Measurements from ENCODE around the gene ICAM4. TPM values are rescaled to one million over a fixed set of nuclear protein-coding genes. Genes with fewer than 3 reads are reported as not detected.

The ICAM4 gene
- total RNA-seq, 1 donor from 2014 or later = 0.95 TPM

DNA sequence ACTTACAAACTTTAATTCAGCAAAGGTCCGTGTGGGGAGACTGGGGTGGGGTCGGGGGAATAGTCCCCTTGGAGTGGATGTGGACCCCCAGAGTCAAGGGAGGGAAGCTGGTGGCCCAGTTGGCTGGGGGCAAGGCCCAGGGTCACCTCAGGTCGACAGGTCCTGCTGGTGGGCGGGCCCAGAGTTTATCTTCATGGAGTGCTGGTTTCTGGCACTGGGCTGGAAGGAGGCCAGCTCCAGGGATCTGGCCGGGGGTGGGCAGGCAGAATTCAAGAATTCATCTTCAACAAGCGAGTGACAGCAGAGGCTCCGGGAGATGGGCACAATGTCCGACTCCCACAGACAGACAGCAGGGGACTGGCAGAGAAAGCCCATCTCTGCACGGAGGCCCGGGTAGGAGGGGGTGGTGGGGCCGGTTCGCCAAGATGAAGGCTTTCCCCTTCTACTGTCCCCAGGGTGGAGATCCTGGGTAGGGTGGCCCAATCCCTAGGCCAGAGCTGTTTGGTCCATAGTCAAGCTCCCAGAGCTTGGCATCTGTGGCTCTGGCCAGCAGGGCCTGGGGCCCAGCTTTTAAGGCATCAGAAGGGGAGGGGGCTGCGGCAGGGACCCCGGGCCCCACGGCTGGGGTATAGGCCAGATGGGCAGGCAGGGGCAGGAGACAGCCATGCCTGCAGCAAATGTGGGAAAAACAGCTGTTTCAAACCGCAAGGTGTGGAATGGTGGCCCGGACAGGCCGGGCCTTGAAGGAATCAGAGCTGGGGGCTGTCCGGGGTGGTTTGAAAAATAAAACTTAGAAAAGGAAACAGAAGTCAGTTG lies 29.7 kb downstream of the ICAM4 start:
- POLR2A ChIA-PET = interaction anchor here (1.7 kb wide), 2 partner anchors 16 to 45 kb away, joined by 4 to 10 read pairs; partner anchors contain the start of gene RAVER1
- no peak for ATAC-seq (ENCODE audit: low read depth)

DNA sequence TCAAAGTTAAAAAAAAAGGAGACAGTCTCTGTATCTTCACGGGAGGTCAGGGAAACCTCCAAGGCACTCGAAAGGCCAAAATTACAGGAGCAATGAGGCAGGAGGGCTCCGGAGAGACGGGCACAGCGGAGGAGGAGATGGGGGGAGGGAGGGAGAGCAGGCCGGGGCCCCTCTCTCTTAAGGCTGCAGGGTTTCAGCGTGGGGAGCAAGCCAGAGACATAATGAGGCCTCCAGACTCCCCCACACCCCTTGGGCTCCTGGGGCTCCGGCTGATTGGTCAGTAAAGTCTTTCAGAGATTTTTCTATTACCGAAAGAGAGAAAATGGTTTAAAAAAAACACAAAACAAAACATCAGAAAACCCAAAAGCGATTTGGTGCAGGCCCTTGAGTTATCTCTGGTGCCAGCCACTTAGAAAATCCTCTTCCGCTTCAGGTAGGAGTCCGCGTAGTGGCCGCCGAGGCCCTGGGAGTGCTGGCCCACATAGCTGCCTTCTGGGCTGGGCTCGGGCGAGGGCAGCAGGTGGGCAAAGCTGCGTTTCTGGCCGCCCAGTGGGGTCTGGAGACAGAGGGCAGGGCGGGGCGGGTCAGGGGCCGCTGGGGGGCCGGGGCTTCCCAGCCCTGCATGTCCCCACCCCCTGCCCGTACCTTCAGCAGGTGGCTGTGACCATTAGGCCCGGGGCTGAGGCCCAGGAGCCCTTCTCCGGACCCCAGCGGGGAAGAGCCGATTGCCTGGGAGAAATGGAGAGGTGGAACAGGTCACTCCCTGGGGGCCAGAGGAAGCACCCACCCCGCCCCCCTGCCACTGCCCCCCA lies 30.5 kb downstream of the ICAM4 start:
- H3K27ac Mint-ChIP-seq = no peak overlapping the region
- POLR2A ChIA-PET = interaction anchor here (1.7 kb wide), 1 partner anchor 46 kb away, joined by 4 read pairs; no protein-coding TSS in a partner anchor
- no peak for ATAC-seq (ENCODE audit: low read depth)
- H3K4me1 Mint-ChIP-seq = peaks cover 15% of the 10 kb centered on the region
- TF ChIP-seq, protein P1, sequence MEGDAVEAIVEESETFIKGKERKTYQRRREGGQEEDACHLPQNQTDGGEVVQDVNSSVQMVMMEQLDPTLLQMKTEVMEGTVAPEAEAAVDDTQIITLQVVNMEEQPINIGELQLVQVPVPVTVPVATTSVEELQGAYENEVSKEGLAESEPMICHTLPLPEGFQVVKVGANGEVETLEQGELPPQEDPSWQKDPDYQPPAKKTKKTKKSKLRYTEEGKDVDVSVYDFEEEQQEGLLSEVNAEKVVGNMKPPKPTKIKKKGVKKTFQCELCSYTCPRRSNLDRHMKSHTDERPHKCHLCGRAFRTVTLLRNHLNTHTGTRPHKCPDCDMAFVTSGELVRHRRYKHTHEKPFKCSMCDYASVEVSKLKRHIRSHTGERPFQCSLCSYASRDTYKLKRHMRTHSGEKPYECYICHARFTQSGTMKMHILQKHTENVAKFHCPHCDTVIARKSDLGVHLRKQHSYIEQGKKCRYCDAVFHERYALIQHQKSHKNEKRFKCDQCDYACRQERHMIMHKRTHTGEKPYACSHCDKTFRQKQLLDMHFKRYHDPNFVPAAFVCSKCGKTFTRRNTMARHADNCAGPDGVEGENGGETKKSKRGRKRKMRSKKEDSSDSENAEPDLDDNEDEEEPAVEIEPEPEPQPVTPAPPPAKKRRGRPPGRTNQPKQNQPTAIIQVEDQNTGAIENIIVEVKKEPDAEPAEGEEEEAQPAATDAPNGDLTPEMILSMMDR (IDR thresholded peaks at IDR 0.05) = no peak
- H3K27me3 Mint-ChIP-seq = no peaks in the 10 kb centered on the region
- no peak overlapping the region for H3K4me3 Mint-ChIP-seq
- peaks cover 59% of the 10 kb centered on the region for H3K36me3 Mint-ChIP-seq (ENCODE audit: low read depth)
- H3K9me3 Mint-ChIP-seq = no peaks in the 10 kb centered on the region
- CTCF ChIA-PET = no interaction called here
- DNase-seq = no peak
- intact Hi-C loops (cut with micrococcal nuclease) = no loop called here

More for the DNA sequence above, 29.7 kb downstream of the ICAM4 start:
- Mint-ChIP-seq H3K27ac (peak overlapping the region; percentile 71), H3K27me3 (no peaks in the 10 kb centered on the region), H3K4me1 (peaks cover 15% of the 10 kb centered on the region), H3K4me3 (peak overlapping the region; percentile 87), H3K9me3 (no peaks in the 10 kb centered on the region), H3K36me3 (ENCODE audit: low read depth) (peaks cover 51% of the 10 kb centered on the region)
- CTCF ChIA-PET = no interaction called here
- intact Hi-C loops (cut with micrococcal nuclease) = loop anchor here (1.0 kb wide), 1 partner anchor 45 kb away; the partner anchor contains the start of gene ICAM1
- TF ChIP-seq, protein P1 (IDR thresholded peaks at IDR 0.05) = no peak
- DNase-seq = no peak

DNA sequence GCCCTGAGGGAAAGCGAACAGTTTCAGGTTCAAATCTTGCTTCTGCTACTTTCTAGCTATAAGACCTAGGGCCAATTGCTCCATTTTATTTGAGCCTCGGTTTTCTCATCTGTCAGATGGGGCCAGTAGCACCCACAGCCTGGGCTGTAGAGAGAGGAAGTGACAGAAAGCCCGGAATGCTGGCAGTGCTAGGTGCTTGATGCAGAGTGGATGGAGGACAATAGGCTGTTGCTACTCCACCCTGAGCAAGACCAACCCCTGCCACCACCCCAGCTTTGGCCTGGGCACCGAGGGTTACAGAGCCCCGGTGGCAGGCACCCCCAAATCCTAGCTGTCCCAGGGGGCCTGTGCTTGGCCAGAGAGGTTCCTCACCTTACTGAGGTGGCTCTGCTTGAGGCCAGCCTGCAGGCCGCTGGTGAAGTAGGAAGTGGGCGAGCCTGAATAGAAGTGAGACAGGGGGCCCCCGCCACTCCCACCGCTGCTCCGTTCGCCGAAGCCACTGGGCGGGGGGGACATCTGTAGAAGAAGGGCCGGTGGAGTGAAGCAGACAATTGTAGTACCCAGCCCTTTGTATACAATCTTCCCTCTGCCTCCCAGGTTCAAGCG lies 31.2 kb downstream of the ICAM4 start:
- CTCF ChIA-PET = no interaction called here

DNA sequence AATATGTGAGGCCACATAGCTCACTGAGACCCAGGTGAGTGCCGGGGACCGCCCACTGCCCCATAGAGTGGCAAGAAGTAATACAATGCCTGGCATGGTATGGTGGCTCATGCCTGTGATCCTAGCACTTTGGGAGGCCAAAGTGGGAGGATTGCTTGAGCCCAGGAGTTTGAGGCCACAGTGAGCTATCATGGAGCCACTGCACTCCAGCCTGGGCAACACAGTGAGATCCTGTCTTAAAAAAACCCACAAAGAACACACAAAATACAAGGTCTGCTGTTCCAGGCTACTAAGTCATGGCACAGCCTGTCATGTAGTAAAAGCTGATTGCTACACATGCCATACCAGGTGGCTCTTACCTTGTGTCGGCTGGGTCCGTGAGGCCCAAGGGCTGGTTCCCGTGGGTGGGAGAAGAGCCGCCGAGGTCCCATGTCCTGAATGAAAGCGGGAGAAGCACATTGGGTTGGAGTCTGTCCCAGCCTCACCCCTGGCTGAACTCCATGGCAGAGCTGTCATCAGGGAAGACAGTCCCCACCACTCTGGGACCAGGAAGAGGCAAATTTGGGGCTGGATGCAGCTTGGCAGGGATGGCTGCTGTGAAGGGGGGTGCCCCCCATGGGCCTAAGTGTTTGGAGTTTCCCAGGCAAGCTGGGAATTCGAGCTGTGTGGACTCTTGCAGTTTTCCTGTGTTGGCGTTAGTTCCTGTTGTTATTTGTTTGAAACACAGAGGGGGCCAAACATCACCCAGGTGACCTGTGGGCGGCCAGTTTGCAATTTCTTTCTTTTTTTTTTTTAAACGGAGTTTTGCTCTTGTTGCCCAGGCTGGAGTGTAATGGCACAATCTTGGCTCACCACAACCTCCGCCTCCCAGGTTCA lies 32.3 kb downstream of the ICAM4 start:
- H3K27ac Mint-ChIP-seq = no peak overlapping the region
- H3K36me3 Mint-ChIP-seq (ENCODE audit: low read depth) = peaks cover 65% of the 10 kb centered on the region
- ATAC-seq (ENCODE audit: low read depth) (no peak), DNase-seq (no peak)
- no peaks in the 10 kb centered on the region for H3K27me3 Mint-ChIP-seq
- intact Hi-C loops (cut with micrococcal nuclease) = no loop called here
- H3K4me3 Mint-ChIP-seq = no peak overlapping the region
- peaks cover 15% of the 10 kb centered on the region for H3K4me1 Mint-ChIP-seq
- ChIA-PET POLR2A (interaction anchor here (0.6 kb wide), 1 partner anchor 22 kb away, joined by 3 read pairs; no protein-coding TSS in a partner anchor), CTCF (no interaction called here)
- H3K9me3 Mint-ChIP-seq = no peaks in the 10 kb centered on the region
- TF ChIP-seq, protein P1 (IDR thresholded peaks at IDR 0.05) = no peak

More for the DNA sequence above, 31.2 kb downstream of the ICAM4 start:
- DNase-seq = no peak
- ATAC-seq (ENCODE audit: low read depth) = no peak
- Mint-ChIP-seq H3K36me3 (ENCODE audit: low read depth) (peaks cover 59% of the 10 kb centered on the region), H3K27me3 (no peaks in the 10 kb centered on the region), H3K4me1 (peaks cover 15% of the 10 kb centered on the region), H3K4me3 (no peak overlapping the region), H3K27ac (no peak overlapping the region), H3K9me3 (no peaks in the 10 kb centered on the region)
- TF ChIP-seq, protein P1 (IDR thresholded peaks at IDR 0.05) = no peak
- POLR2A ChIA-PET = interaction anchor here (0.5 to 1.7 kb wide), 2 partner anchors 32 to 46 kb away, joined by 3 to 4 read pairs; no protein-coding TSS in a partner anchor
- intact Hi-C loops (cut with micrococcal nuclease) = no loop called here
